GM19324 (cell line): ENCODE data around the gene ZBTB22.

ENCODE experiments used
- ATAC-seq: cut with Tn5 transposase; IDR thresholded peaks from one replicate; pipeline ENCODE4 v1.9.1; 2021; ENCODE audit warnings: mild to moderate bottlenecking, moderate library complexity; ENCODE audit not compliant: unreplicated experiment, low FRiP score

ZBTB22 gene

GRCh38 chr6:33333666-33334065 lies 16.1 kb upstream of the ZBTB22 start:
- ATAC-seq, result no peak

- no peak for ATAC-seq
Measured at GRCh38 chr6:33330736-33331135, 13.2 kb upstream of the ZBTB22 start.

- no peak for ATAC-seq
Measured at GRCh38 chr6:33329058-33329457, 11.5 kb upstream of the ZBTB22 start.

GRCh38 chr6:33324125-33324524 lies 6.6 kb upstream of the ZBTB22 start:
- ATAC-seq, result no peak

- ATAC-seq, result no peak
Measured at GRCh38 chr6:33323623-33323948, 6.0 kb upstream of the ZBTB22 start.

GRCh38 chr6:33321227-33321626 lies 3.7 kb upstream of the ZBTB22 start:
- no peak for ATAC-seq

- no peak for ATAC-seq
Measured at GRCh38 chr6:33320315-33321181, 3.0 kb upstream of the ZBTB22 start.

GRCh38 chr6:33319939-33320314 lies 2.4 kb upstream of the ZBTB22 start:
- no peak for ATAC-seq

GRCh38 chr6:33318426-33319073 lies 1.0 kb upstream of the ZBTB22 start:
- ATAC-seq, result no peak

GRCh38 chr6:33317419-33317668 lies 200 bp downstream of the ZBTB22 start:
- no peak for ATAC-seq

GRCh38 chr6:33316603-33317418 lies 733 bp downstream of the ZBTB22 start:
- no peak for ATAC-seq

- ATAC-seq, result no peak
Measured at GRCh38 chr6:33315793-33316602, 1.5 kb downstream of the ZBTB22 start.

GRCh38 chr6:33314943-33315792 lies 2.4 kb downstream of the ZBTB22 start:
- no peak for ATAC-seq

GRCh38 chr6:33314515-33314942 lies 3.0 kb downstream of the ZBTB22 start:
- no peak for ATAC-seq

- ATAC-seq, result no peak
Measured at GRCh38 chr6:33313709-33314514, 3.6 kb downstream of the ZBTB22 start, which contains the start of gene TAPBP. Gene TAPBP, minus strand, starts transcription at chr6:33314078. Its CDS starts 37 bp downstream, at chr6:33314041.

- no peak for ATAC-seq
Measured at GRCh38 chr6:33313105-33313708, 4.3 kb downstream of the ZBTB22 start.

GRCh38 chr6:33312361-33313104 lies 5.0 kb downstream of the ZBTB22 start:
- no peak for ATAC-seq

GRCh38 chr6:33306356-33306755 lies 11.2 kb downstream of the ZBTB22 start:
- no peak for ATAC-seq
